HL-60 (cell line): ENCODE measurements around the gene MAP7.

ENCODE experiments used
- DNase-seq, 2 experiments: peaks; one replicate each; pipeline ENCODE4 v3.0.0-alpha.2; 2010 to 2020; ENCODE audit warnings: low read depth in 1 of 2, low spot score in 1 of 2
- H3K27ac ChIP-seq: fragments of 250-450 bp; sonication (Bioruptor Pico); replicated peaks from 2 replicates; pipeline ENCODE4 v1.5.1; 2020; ENCODE audit warnings: mild to moderate bottlenecking, moderate library complexity
- H3K27me3 ChIP-seq: fragments of 250-450 bp; sonication (Bioruptor Pico); 2 replicates; pipeline ENCODE4 v1.5.1; 2021; ENCODE audit warnings: mild to moderate bottlenecking, moderate library complexity; ENCODE audit not compliant: insufficient read depth, poor library complexity, severe bottlenecking
- H3K4me3 ChIP-seq: replicated peaks from 2 replicates; pipeline ENCODE4 v1.5.1; 2011; ENCODE audit warnings: mild to moderate bottlenecking, control low read depth, low read length; ENCODE audit not compliant: insufficient read depth
- GABPA ChIP-seq: IDR thresholded peaks from 2 replicates; pipeline ENCODE4 v1.6.1; 2012; ENCODE audit warnings: low read depth
- POLR2AphosphoS5 ChIP-seq: IDR thresholded peaks from 2 replicates; pipeline ENCODE4 v1.6.1; 2012; ENCODE audit warnings: low read depth
- SPI1 ChIP-seq: IDR thresholded peaks from 2 replicates; pipeline ENCODE4 v1.6.1; 2012; ENCODE audit warnings: low read depth, mild to moderate bottlenecking, borderline replicate concordance
- TF ChIP-seq, protein P1 (sequence below): IDR thresholded peaks from one replicate; pipeline ENCODE4 v1.5.1; 2011; ENCODE audit warnings: low read length, control low read depth, inconsistent platforms; ENCODE audit not compliant: insufficient read depth
- TF ChIP-seq, protein P2 (sequence below): IDR thresholded peaks from 2 replicates; pipeline ENCODE4 v1.6.1; 2012; ENCODE audit warnings: low read depth; ENCODE audit not compliant: insufficient replicate concordance

MAP7 gene

DNA sequence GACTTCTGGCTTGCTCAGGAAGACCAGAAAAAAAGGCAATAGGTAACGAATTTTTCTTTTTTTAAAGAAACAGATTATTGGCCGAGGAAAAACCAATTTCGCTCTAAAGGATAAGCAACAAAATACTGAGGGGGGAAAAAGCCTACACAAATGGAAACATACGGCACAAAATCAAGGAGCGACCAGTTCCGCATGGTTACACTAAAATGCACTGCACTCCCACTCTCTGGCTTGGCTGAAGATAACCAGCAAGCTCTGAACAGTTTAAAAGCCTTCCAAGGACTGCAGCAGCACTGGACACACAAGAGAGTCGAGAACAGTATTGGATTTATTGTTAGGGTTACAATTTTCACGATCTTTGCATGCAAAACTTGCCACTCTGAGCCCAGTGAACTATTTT lies 881 bp upstream of the MAP7 start:
- Histone ChIP-seq H3K27me3 (peaks cover 33% of the 10 kb centered on the region), H3K4me3 (no peak overlapping the region), H3K27ac (no peak overlapping the region)
- DNase-seq = no peak
- TF ChIP-seq GABPA (no peak), SPI1 (no peak), POLR2AphosphoS5 (no peak)
- TF ChIP-seq, protein P1, sequence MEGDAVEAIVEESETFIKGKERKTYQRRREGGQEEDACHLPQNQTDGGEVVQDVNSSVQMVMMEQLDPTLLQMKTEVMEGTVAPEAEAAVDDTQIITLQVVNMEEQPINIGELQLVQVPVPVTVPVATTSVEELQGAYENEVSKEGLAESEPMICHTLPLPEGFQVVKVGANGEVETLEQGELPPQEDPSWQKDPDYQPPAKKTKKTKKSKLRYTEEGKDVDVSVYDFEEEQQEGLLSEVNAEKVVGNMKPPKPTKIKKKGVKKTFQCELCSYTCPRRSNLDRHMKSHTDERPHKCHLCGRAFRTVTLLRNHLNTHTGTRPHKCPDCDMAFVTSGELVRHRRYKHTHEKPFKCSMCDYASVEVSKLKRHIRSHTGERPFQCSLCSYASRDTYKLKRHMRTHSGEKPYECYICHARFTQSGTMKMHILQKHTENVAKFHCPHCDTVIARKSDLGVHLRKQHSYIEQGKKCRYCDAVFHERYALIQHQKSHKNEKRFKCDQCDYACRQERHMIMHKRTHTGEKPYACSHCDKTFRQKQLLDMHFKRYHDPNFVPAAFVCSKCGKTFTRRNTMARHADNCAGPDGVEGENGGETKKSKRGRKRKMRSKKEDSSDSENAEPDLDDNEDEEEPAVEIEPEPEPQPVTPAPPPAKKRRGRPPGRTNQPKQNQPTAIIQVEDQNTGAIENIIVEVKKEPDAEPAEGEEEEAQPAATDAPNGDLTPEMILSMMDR = no peak
- TF ChIP-seq, protein P2, sequence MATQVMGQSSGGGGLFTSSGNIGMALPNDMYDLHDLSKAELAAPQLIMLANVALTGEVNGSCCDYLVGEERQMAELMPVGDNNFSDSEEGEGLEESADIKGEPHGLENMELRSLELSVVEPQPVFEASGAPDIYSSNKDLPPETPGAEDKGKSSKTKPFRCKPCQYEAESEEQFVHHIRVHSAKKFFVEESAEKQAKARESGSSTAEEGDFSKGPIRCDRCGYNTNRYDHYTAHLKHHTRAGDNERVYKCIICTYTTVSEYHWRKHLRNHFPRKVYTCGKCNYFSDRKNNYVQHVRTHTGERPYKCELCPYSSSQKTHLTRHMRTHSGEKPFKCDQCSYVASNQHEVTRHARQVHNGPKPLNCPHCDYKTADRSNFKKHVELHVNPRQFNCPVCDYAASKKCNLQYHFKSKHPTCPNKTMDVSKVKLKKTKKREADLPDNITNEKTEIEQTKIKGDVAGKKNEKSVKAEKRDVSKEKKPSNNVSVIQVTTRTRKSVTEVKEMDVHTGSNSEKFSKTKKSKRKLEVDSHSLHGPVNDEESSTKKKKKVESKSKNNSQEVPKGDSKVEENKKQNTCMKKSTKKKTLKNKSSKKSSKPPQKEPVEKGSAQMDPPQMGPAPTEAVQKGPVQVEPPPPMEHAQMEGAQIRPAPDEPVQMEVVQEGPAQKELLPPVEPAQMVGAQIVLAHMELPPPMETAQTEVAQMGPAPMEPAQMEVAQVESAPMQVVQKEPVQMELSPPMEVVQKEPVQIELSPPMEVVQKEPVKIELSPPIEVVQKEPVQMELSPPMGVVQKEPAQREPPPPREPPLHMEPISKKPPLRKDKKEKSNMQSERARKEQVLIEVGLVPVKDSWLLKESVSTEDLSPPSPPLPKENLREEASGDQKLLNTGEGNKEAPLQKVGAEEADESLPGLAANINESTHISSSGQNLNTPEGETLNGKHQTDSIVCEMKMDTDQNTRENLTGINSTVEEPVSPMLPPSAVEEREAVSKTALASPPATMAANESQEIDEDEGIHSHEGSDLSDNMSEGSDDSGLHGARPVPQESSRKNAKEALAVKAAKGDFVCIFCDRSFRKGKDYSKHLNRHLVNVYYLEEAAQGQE = no peak

DNA sequence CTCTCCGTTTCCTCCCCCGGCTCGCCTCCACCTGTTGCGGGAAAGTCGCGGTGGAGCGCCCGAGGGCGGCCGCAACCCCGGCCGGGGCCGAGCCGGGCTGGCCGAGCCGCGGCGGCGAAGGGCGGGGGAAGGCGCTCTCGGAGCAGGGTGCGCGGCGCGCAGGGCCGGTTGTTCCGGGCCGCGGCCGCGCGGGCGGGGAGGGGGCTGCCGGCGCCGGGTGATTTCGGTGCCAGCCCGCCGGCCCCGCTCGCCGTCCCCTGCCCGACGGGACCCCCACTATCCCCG lies 235 bp downstream of the MAP7 start:
- no peak for DNase-seq
- TF ChIP-seq POLR2AphosphoS5 = no peak
- no peak for TF ChIP-seq SPI1
- TF ChIP-seq, protein P2 = no peak
- no peak for TF ChIP-seq GABPA
- TF ChIP-seq, protein P1 = no peak
- Histone ChIP-seq H3K27me3 (peaks cover 33% of the 10 kb centered on the region), H3K27ac (no peak overlapping the region), H3K4me3 (peak overlapping the region; percentile 79)

DNA sequence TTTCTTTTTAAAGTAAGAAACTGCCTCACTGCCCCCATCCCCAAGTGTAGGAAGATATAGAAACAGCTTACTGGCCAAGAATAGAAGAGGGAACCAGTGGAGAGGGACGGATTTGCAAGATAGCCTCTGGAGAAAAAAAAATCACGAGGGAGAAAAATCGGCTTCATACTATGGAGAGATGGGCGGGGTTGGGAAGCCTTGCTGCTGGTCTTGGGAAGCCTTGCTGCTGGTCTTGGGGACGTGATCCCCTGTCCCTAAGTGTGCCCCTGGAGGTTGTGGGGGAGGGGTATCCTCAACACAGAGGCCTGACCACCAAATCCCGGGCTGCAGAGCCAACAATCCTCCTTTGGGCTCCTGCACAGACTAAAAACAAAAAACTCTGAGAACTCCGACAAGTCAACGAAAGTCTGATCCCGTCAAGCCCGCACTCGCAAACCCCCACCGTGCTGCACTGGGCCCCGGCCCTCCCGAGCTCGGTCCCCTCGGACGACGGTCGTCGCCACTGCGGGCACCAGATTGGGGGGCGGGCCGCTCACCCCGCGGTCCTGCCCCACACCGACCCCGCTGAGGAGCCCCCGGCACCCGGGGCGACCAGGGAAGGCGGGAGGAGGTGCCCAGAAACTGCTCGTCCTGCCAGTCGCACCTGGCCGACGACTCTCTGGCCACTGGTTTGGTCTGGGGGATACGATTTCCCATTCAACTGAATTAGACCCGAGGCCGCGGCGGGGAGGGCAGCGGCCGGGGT lies 750 bp downstream of the MAP7 start:
- Histone ChIP-seq H3K27me3 (peaks cover 33% of the 10 kb centered on the region), H3K27ac (no peak overlapping the region), H3K4me3 (peak overlapping the region; percentile 79)
- TF ChIP-seq SPI1 (no peak), GABPA (no peak)
- DNase-seq = no peak

DNA sequence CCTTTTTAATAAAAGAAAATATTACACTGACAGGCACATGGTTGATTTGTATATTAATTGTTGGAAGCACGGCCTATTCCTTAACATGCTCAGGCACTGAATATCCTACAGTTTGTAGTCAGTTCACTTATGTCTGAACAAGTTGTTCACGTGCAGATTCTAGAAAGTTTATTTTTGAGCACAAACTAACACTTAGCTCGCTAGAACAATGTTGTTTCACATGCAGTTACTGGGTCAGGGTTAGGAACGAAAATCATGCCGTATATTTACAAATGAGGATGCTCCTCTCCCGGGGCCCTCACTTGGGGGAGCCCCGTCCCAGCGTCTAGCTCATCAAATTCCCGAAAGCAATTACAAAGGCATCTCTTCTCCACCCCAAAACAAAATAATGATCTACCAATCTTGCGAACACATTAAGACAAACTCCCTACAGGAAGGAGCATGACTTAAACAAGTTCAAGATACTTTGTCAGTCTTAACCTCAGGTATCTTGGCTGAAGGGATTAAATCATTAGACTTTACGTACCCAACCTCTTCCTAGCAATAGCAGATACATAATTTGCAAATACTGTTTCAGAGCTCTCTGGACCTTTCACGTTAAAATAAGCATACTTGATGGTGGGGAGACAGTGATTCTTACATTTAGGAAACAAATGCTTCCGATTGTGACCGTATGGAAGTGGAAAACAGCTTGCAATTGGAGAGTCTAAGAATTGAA lies 1.5 kb downstream of the MAP7 start:
- H3K4me3 ChIP-seq = no peak overlapping the region
- TF ChIP-seq, protein P2 = no peak
- no peak for TF ChIP-seq GABPA
- no peak for DNase-seq
- H3K27me3 ChIP-seq = peaks cover 33% of the 10 kb centered on the region
- H3K27ac ChIP-seq = no peak overlapping the region
